NCI-H774 (cell line): ENCODE results near the gene MACROD2.
"Not testable (repeated sequence)": the region's sequence is repeated elsewhere in the genome, so short reads cannot be mapped to it uniquely, and the experiment has no call there.

ENCODE experiments used
- DNase-seq: peaks from one replicate; lab custom pipeline; 2025; lab: John Stamatoyannopoulos, UW

The MACROD2 gene

GRCh38 chr20:15976047-15976736, 1980.9 kb downstream of the MACROD2 start:
- no peak for DNase-seq

DNA sequence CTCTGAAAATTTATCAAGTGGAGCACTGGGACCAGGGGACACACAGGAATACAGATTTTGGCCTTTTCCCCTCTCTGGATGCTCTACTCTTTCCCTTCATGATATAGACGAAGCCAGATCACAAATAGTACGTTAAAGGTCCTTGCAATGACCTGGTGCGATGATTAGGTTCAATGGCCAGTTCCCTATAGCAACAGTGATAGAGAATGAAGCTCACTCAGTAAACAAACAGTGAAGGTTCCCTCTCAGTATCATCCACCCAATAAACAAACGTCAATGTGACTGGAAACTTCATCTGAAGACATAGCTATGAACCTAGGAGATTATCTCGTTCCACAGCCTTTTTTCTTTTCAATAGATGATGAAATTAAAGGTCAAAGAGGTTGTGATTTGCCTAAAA, 1981.7 kb downstream of the MACROD2 start:
- DNase-seq: no peak

- DNase-seq: no peak
Observed at GRCh38 chr20:15977758-15978157, 1982.4 kb downstream of the MACROD2 start.

DNA sequence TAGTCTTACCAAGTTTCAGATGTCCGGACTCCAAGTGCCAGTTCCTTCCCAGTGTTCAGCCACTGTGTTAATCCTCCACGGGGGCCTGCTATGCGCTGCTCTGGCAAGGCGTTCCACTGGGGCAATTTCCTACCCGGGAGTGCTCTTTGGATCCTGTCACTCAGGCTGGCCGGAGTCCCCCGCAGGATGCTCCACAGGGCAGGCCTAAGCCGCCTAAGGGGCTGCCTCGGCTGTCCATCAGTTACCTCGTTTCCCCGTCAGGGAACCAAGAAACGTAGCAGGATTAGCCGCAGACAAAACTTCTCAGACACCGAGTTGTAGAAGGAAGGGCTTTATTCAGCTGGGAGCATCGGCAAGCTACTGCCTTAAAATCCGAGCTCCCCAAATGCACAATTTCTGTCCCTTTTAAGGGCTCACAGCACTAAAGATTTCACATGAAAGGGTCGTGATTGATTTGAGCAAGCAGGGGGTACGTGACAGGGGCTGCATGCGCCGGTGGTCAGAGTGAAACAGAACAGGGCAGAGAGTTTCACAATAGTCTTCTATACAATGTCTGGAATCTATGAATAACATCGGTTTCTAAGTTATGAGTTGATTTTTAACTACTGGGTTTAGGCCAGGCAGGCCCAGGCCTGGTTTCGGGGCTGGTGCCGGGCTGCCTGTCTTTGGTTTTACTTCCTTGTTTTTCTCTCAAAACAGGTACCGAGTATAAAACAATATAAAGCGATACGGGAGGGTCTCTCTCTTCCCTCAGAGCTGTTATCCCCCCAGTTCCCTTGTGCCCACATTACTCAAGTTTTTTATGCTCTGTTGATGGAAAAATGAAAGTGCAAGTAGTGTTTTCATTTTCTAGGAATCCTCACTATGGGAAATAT, 1990.4 kb downstream of the MACROD2 start:
- not testable (repeated sequence) for DNase-seq

- DNase-seq: no peak
Observed at GRCh38 chr20:15986690-15987089, 1991.4 kb downstream of the MACROD2 start.

- no peak for DNase-seq
Observed at GRCh38 chr20:15991279-15991678, 1996.0 kb downstream of the MACROD2 start.

GRCh38 chr20:15992564-15992963, 1997.2 kb downstream of the MACROD2 start:
- DNase-seq: no peak

DNA sequence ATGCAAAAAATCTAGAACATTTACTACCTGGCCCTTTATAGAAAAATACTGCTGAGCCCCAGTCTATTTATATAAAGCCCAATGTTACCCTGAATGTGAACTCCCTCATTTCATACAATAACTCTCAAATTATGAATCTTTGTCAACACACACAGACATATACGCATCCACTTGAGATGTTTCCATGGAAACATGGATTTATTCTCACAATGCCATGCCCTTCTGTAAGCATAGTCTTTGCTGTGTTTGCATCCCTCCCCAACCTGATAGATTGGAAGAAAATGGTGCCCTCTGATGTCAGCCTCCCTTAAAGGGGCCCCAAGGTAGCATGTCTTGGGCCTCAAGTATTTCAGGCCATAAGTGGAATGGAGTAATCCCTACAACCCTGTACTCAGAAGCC, 2004.8 kb downstream of the MACROD2 start:
- no peak for DNase-seq

- no peak for DNase-seq
Observed at GRCh38 chr20:16001286-16001685, 2006.0 kb downstream of the MACROD2 start.

DNA sequence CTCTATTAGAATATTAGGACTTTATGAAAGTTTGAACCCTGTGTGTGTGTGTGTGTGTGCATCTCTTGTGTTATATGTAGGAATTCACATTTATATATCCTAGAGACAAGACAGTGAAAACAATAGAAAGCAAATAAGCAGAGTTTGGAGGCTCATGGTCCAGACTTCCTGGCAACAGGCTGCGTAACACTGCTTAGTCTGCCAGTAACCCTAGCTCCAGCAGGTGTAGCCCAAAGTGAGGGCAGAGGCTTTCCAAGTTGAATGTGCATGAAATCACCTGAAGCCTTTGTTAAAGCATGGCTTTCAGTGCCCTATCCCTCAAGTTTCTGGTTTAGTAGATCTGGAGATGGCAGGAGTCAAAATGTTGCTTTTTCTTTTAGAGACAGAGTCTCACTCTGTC, 2008.0 kb downstream of the MACROD2 start:
- DNase-seq: no peak

GRCh38 chr20:16004108-16004854, 2009.0 kb downstream of the MACROD2 start:
- no peak for DNase-seq

DNA sequence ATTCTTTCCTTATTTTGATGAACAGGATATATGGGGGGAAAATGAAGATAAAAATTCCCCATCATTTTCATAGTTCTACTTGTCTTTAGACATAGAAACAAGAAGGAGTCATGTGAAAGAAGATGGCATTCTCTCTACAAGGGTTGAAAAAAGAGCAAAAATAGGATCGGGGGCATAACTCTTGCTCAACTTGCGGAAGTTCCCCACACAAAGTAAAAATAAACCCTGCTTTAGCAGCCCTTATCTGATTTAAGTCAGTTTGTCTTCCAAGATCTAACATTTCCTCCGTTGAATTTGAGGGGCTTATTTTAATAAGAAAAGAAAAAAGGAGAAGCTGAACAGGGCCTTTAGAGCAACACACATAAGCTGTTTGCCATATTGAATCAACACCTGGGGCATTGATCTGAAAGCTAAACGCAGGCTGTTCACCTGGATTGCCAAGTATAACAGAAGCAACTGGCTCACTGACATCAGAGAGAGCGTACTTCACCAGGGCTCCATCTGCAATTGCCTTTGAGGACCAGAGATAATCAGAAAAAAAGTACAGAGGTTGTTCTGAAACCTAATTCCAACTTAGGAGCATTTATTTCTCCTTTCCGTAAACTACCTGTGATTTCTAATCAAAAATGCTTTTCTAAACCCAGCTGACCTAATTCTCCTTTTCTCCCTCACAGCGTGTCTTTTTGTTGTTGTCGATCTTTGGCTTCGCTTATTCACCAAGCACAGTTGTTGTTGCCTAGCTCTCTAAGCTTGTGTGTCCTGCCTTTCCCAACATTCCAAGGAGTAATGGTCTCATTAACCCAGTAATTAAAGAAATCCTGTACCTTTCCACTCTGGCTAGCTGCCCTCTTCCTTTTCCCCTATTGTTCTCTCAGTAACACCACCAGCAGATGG, 2010.0 kb downstream of the MACROD2 start:
- DNase-seq: no peak

- DNase-seq: no peak
Observed at GRCh38 chr20:16005915-16006493, 2010.7 kb downstream of the MACROD2 start.

- DNase-seq: no peak
Observed at GRCh38 chr20:16007164-16007563, 2011.8 kb downstream of the MACROD2 start.

- no peak for DNase-seq
Observed at GRCh38 chr20:16007962-16008361, 2012.6 kb downstream of the MACROD2 start.

GRCh38 chr20:16011056-16011455, 2015.7 kb downstream of the MACROD2 start:
- DNase-seq: no peak

DNA sequence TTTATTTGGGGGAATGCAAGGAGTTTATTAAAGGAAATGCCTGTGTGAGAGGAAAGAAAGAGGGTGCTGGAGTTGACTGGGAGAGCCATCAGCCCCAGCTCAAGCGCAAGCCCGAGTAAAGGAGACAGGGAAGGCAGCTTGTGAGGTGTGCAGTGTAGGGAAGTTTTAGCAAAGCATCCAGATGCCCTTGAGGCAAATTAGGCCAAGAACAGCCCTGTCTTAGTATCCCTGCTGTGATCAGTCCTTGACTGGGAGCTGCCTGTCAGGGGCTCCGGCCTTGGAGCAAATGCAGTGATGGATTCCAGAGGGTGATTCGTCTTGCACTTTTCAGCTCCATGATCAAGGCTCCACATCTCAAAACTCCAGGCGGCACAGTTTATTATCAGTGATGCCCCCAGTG, 2016.2 kb downstream of the MACROD2 start:
- no peak for DNase-seq

DNA sequence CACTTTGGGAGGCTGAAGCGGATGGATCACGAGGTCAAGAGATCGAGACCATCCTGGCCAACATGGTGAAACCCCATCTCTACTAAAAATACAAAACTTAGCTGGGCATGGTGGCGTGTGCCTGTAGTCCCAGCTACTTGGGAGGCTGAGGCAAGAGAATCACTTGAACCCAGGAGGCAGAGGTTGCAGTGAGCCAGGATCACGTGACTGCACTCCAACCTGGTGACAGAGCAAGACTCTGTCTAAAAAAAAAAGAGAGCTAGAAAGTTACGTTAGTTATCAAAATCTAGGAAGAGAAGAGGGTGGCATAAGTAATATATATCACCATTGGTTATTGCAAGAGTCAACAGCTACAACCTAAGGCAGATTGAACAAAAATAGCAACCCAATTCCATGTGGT, 2017.6 kb downstream of the MACROD2 start:
- DNase-seq: not testable (repeated sequence)

- no peak for DNase-seq
Observed at GRCh38 chr20:16013631-16014030, 2018.3 kb downstream of the MACROD2 start.

- no peak for DNase-seq
Observed at GRCh38 chr20:16014436-16014835, 2019.1 kb downstream of the MACROD2 start.

DNA sequence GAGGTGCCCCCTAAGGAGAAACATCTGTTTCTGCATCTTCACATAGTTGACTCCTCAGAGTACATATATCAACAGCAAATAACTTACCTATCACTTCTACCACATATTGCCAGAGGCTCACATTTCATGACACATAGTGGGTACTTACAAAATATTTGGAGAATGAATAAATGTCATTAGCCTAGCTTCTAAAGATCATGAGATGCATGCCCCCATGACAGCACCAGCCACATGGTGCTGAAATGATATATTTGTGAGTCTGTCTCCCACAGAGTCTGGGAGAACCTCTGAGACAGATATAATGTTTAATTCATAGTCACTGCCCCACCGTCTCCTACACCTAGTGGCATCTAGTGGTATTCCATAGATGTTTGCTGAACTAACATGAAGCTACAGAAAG, 2022.3 kb downstream of the MACROD2 start:
- no peak for DNase-seq
